Effector CD8-positive, alpha-beta T cell (primary cell): ENCODE measurements around the gene ZXDC.

ENCODE experiments used
- DNase-seq: peaks from one replicate; lab custom pipeline; 2025; lab: John Stamatoyannopoulos, UW

The ZXDC gene

GRCh38 chr3:126436826-126437717 lies 38.6 kb downstream of the ZXDC start:
- DNase-seq: no peak

- no peak for DNase-seq
Measured at GRCh38 chr3:126435456-126436315, 40.0 kb downstream of the ZXDC start.

- DNase-seq: no peak
Measured at GRCh38 chr3:126434931-126435411, 40.7 kb downstream of the ZXDC start.

- no peak for DNase-seq
Measured at GRCh38 chr3:126434264-126434590, 41.5 kb downstream of the ZXDC start.

- DNase-seq: no peak
Measured at GRCh38 chr3:126433496-126434263, 42.0 kb downstream of the ZXDC start.

GRCh38 chr3:126433105-126433430 lies 42.6 kb downstream of the ZXDC start:
- DNase-seq: no peak

GRCh38 chr3:126432361-126433104 lies 43.2 kb downstream of the ZXDC start:
- no peak for DNase-seq

- no peak for DNase-seq
Measured at GRCh38 chr3:126431103-126431534, 44.6 kb downstream of the ZXDC start.

GRCh38 chr3:126424751-126425150 lies 50.9 kb downstream of the ZXDC start:
- DNase-seq: no peak

GRCh38 chr3:126424039-126424717 lies 51.5 kb downstream of the ZXDC start:
- no peak for DNase-seq

- no peak for DNase-seq
Measured at GRCh38 chr3:126423191-126424038, 52.3 kb downstream of the ZXDC start.

- DNase-seq: no peak
Measured at GRCh38 chr3:126422571-126423091, 53.1 kb downstream of the ZXDC start.

- no peak for DNase-seq
Measured at GRCh38 chr3:126422121-126422520, 53.6 kb downstream of the ZXDC start.

- no peak for DNase-seq
Measured at GRCh38 chr3:126421573-126422119, 54.0 kb downstream of the ZXDC start.

- DNase-seq: no peak
Measured at GRCh38 chr3:126419886-126420786, 55.6 kb downstream of the ZXDC start.

GRCh38 chr3:126419151-126419703 lies 56.5 kb downstream of the ZXDC start:
- no peak for DNase-seq

GRCh38 chr3:126418661-126419131 lies 57.0 kb downstream of the ZXDC start:
- no peak for DNase-seq
